PC-3 (cell line): ENCODE results near the gene CCNY. TPM values are rescaled to one million over a fixed set of nuclear protein-coding genes. Genes with fewer than 3 reads are reported as not detected.

Source experiments
- ATAC-seq: fragments of 200-7000 bp; cut with Tn5 transposase; 2 replicates; pipeline ENCODE4 v1.9.1; 2020; ENCODE audit warnings: mild to moderate bottlenecking, moderate library complexity
- BruUV-seq: library from RNA; stranded (reverse); fragments of 400-500 nt; replicated peaks from 2 replicates; lab custom pipeline; 2021; lab: Mats Ljungman, UMichigan
- CTCF ChIA-PET: fragments of 300-600 bp; sonication (Branson Sonifier 250); formaldehyde crosslinking; loops from one replicate; lab custom pipeline; 2022; ENCODE audit warnings: antibody characterized with exemption; lab: Charles Lee
- POLR2A ChIA-PET: fragments of 300-600 bp; sonication (Branson Sonifier 250); formaldehyde crosslinking; loops from one replicate; lab custom pipeline; 2022; ENCODE audit warnings: antibody characterized with exemption; ENCODE audit not compliant: unreplicated experiment; lab: Charles Lee
- DNase-seq: peaks from one replicate; pipeline ENCODE4 v3.0.0-alpha.2; 2015
- H2AFZ ChIP-seq: fragments of 300-600 bp; sonication (generic); 2 replicates; pipeline ENCODE4 v1.6.0; 2016; ENCODE audit warnings: antibody characterized with exemption, low read length
- H3F3A ChIP-seq: fragments of 300-600 bp; sonication (generic); one replicate; pipeline ENCODE4 v1.6.0; 2017; ENCODE audit warnings: antibody characterized with exemption, low read length, control low read depth, mild to moderate bottlenecking; ENCODE audit not compliant: unreplicated experiment
- H3K27ac ChIP-seq: fragments of 300-600 bp; sonication (generic); 2 replicates; pipeline ENCODE4 v1.5.1; 2016; ENCODE audit warnings: mild to moderate bottlenecking, low read length
- H3K27me3 ChIP-seq: fragments of 300-600 bp; sonication (generic); 2 replicates; pipeline ENCODE4 v1.6.1; 2016; ENCODE audit warnings: low read length, mixed read lengths
- H3K36me3 ChIP-seq: fragments of 300-600 bp; sonication (generic); 2 replicates; pipeline ENCODE4 v1.6.1; 2016; ENCODE audit warnings: low read depth, mixed run types, low read length, mixed read lengths
- H3K4me1 ChIP-seq: fragments of 300-600 bp; sonication (generic); 2 replicates; pipeline ENCODE4 v1.5.1; 2016; ENCODE audit warnings: low read length; ENCODE audit not compliant: insufficient read depth
- H3K4me2 ChIP-seq: fragments of 300-600 bp; sonication (generic); 2 replicates; pipeline ENCODE4 v1.6.0; 2016; ENCODE audit warnings: low read length
- H3K4me3 ChIP-seq: fragments of 300-600 bp; sonication (generic); 2 replicates; pipeline ENCODE4 v1.5.1; 2016; ENCODE audit warnings: mild to moderate bottlenecking, low read length, mixed read lengths
- H3K79me2 ChIP-seq: fragments of 300-600 bp; sonication (generic); 2 replicates; pipeline ENCODE4 v1.6.1; 2017; ENCODE audit warnings: low read length, mixed read lengths
- H3K9ac ChIP-seq: fragments of 300-600 bp; sonication (generic); 2 replicates; pipeline ENCODE4 v1.6.0; 2016; ENCODE audit warnings: mild to moderate bottlenecking, low read length
- H3K9me2 ChIP-seq: fragments of 300-600 bp; sonication (generic); replicated peaks from 2 replicates; pipeline ENCODE4 v1.6.1; 2016; ENCODE audit warnings: mixed run types, low read length, mixed read lengths
- H3K9me3 ChIP-seq: fragments of 300-600 bp; sonication (generic); 2 replicates; pipeline ENCODE4 v1.6.1; 2016; ENCODE audit warnings: low read length, mixed read lengths
- H4K20me1 ChIP-seq: fragments of 300-600 bp; sonication (generic); 2 replicates; pipeline ENCODE4 v1.6.1; 2016; ENCODE audit warnings: low read length, mixed read lengths
- EZH2 ChIP-seq: fragments of 300-600 bp; sonication (generic); IDR thresholded peaks from one replicate; pipeline ENCODE4 v1.6.1; 2017; ENCODE audit warnings: antibody characterized with exemption, mild to moderate bottlenecking, low read length; ENCODE audit not compliant: unreplicated experiment
- EZH2phosphoT487 ChIP-seq: fragments of 300-600 bp; sonication (generic); IDR thresholded peaks from 2 replicates; pipeline ENCODE4 v1.6.1; 2018; ENCODE audit warnings: mild to moderate bottlenecking, antibody characterized with exemption, low read length, borderline replicate concordance
- intact Hi-C: fragments of 100-400 bp; cut with micrococcal nuclease; formaldehyde crosslinking; loops from 2 replicates; pipeline ENCODE4 v1.9.0; 2023
- total RNA-seq: library from RNA; depleted of rRNA; stranded (reverse); fragments of >200 nt; gene quantifications from 2 replicates; pipeline ENCODE4 v1.2.3, GENCODE V29; 2014
- TF ChIP-seq, protein P1 (sequence below): fragments of 300-600 bp; sonication (generic); conservative IDR thresholded peaks from 2 replicates; pipeline ENCODE4 v1.5.1; 2017; ENCODE audit warnings: antibody characterized with exemption, low read depth, mild to moderate bottlenecking, low read length

Gene CCNY
- total RNA-seq, 1 experiment from 2014 or later, result 146 TPM

DNA sequence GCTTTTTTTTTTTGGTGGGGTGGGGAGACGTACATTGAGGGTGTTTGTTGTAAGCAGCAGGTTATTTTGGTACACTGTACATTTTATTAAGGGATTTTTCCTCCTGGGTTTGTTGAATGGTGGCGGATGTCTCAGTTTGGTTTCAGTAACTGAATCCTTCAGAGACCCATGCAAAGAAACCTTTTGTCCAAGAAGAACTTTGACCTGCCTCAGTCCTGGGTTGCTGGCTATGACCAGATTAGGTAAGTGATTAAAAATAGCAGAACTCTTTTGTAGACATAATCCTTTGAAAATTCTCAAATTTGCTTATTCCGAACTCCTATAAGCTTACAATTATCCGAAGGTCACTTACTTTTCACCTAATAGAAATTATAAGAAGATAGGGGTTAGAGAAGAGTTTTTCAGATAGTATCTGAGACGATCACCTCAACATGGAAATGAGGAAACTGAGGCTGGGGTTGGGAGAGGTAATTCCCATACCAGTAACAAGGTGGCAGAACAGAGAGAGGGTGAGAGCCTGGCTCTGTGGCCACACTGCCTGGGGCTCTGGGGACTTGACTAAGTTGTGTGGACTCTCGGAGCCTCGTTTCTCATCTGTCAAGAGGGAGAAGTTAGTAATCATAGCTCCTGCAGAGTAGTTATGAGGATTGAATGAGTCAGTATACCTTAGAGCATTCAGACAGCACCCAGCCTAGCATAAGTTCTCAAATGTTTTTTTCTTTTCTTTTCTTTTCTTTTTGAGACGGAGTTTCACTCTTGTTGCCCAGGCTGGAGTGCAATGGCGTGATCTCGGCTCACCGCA, 87.4 kb downstream of the CCNY start:
- DNase-seq (peak; percentile 97), ATAC-seq (peak; percentile 37)
- intact Hi-C loops, result loop anchor here (5.0 kb wide), 1 partner anchor 139 kb away; no protein-coding TSS in a partner anchor
- Histone ChIP-seq H3K27me3 (no peaks in the 10 kb centered on the region), H3K4me1 (peaks cover 63% of the 10 kb centered on the region), H3K4me2 (0 out of 2 replicates have a peak overlapping the region, but pooled peaks have one; percentile 3), H3K9me3 (no peaks in the 10 kb centered on the region), H3K79me2 (peaks cover 98% of the 10 kb centered on the region), H3K27ac (0 out of 2 replicates have a peak overlapping the region, but pooled peaks have one; percentile 0), H3K9ac (no peak overlapping the region), H4K20me1 (peaks cover 10% of the 10 kb centered on the region), H3K4me3 (no peak overlapping the region), H3K36me3 (peaks cover 3% of the 10 kb centered on the region; the same call in 1 of the 2 replicates), H3F3A (peaks cover 18% of the 10 kb centered on the region), H3K9me2 (no peaks in the 10 kb centered on the region), H2AFZ (no peak overlapping the region)
- POLR2A ChIA-PET, result interaction anchor here (0.8 to 1.2 kb wide), 2 partner anchors 29 to 122 kb away, joined by 3 to 5 read pairs; no protein-coding TSS in a partner anchor
- no TSS peak for BruUV-seq
- CTCF ChIA-PET, result interaction anchor here (0.6 to 1.0 kb wide), 3 partner anchors 13 to 139 kb away, joined by 3 read pairs; no protein-coding TSS in a partner anchor
- no peak for TF ChIP-seq EZH2
- TF ChIP-seq, protein P1, sequence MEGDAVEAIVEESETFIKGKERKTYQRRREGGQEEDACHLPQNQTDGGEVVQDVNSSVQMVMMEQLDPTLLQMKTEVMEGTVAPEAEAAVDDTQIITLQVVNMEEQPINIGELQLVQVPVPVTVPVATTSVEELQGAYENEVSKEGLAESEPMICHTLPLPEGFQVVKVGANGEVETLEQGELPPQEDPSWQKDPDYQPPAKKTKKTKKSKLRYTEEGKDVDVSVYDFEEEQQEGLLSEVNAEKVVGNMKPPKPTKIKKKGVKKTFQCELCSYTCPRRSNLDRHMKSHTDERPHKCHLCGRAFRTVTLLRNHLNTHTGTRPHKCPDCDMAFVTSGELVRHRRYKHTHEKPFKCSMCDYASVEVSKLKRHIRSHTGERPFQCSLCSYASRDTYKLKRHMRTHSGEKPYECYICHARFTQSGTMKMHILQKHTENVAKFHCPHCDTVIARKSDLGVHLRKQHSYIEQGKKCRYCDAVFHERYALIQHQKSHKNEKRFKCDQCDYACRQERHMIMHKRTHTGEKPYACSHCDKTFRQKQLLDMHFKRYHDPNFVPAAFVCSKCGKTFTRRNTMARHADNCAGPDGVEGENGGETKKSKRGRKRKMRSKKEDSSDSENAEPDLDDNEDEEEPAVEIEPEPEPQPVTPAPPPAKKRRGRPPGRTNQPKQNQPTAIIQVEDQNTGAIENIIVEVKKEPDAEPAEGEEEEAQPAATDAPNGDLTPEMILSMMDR, result peak; percentile 67

DNA sequence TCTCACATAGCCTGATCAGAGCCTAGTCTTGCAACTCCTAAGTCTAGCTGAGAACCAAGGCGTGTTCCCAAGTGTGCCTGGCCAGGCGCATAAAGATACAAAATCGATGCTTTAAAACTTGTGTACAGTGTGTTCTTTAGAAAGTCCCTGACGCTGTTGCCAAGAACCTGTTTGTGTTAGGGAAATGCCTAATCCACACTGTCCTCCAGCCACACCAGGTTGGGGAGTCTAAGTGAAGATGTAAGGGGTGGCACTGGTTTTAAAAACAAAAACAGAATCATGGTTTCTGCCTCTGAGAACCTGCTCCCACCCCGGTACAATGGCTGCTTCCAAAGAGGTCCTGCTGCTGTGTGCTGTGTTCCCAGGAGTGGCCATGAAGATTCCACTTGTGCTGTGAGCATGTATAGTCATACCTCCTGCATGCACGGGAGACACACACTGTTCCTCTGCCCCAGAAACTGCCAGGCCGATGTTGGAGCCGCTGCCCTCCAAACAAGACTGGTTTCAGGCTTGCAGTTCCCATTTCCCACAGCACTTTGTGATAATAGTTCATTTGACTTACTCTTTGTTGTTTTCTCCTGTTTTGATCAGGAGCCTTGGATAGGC, 88.5 kb downstream of the CCNY start:
- peaks cover 3% of the 10 kb centered on the region; the same call in 1 of the 2 replicates for H3K36me3 ChIP-seq
- CTCF ChIA-PET, result no interaction called here
- H3K4me2 ChIP-seq, result no peak overlapping the region
- intact Hi-C loops, result loop anchor here (5.0 kb wide), 1 partner anchor 138 kb away; no protein-coding TSS in a partner anchor
- H3K4me1 ChIP-seq, result peaks cover 56% of the 10 kb centered on the region
- H3K9me2 ChIP-seq, result no peaks in the 10 kb centered on the region
- DNase-seq, result no peak
- POLR2A ChIA-PET, result no interaction called here
- no peak overlapping the region for H2AFZ ChIP-seq
- H3K9me3 ChIP-seq, result no peaks in the 10 kb centered on the region
- no peak overlapping the region for H3K27ac ChIP-seq
- no peaks in the 10 kb centered on the region for H3K27me3 ChIP-seq
- no peak overlapping the region for H3K9ac ChIP-seq
- ATAC-seq, result no peak
- H3K79me2 ChIP-seq, result peaks cover 97% of the 10 kb centered on the region
- BruUV-seq, result no TSS peak
- H3K4me3 ChIP-seq, result no peak overlapping the region
- TF ChIP-seq, protein P1, result no peak
- no peak for TF ChIP-seq EZH2
- no peak for TF ChIP-seq EZH2phosphoT487
- H4K20me1 ChIP-seq, result peaks cover 10% of the 10 kb centered on the region
- peaks cover 18% of the 10 kb centered on the region for H3F3A ChIP-seq
